ENCODE results near the gene KMT2E. TPM values are rescaled to one million over a fixed set of nuclear protein-coding genes. Genes with fewer than 3 reads are reported as not detected.

KMT2E gene
- total RNA-seq, 2 experiments from 2014 or later = 50.1 to 72.8 TPM

GRCh38 chr7:105088456-105088855 is 74.5 kb downstream of the KMT2E start:
- no peak overlapping the region for H3K4me3 ChIP-seq (ENCODE audit: low read depth, low read length, poor library complexity, severe bottlenecking)
- TF ChIP-seq EZH2phosphoT487 (IDR thresholded peaks at IDR 0.05; ENCODE audit: borderline replicate concordance, low read depth, low read length) = no peak
- TF ChIP-seq, protein P1, sequence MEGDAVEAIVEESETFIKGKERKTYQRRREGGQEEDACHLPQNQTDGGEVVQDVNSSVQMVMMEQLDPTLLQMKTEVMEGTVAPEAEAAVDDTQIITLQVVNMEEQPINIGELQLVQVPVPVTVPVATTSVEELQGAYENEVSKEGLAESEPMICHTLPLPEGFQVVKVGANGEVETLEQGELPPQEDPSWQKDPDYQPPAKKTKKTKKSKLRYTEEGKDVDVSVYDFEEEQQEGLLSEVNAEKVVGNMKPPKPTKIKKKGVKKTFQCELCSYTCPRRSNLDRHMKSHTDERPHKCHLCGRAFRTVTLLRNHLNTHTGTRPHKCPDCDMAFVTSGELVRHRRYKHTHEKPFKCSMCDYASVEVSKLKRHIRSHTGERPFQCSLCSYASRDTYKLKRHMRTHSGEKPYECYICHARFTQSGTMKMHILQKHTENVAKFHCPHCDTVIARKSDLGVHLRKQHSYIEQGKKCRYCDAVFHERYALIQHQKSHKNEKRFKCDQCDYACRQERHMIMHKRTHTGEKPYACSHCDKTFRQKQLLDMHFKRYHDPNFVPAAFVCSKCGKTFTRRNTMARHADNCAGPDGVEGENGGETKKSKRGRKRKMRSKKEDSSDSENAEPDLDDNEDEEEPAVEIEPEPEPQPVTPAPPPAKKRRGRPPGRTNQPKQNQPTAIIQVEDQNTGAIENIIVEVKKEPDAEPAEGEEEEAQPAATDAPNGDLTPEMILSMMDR (conservative IDR thresholded peaks at IDR 0.05; ENCODE audit: low read length) = no peak
- no peak overlapping the region for H2AFZ ChIP-seq (ENCODE audit: low read length)
- CTCF ChIA-PET (ENCODE audit: unreplicated experiment) = no interaction called here
- intact Hi-C loops (cut with micrococcal nuclease; ENCODE audit: unreplicated experiment) = no loop called here
- BruUV-seq (replicated peaks) = TSS peak; percentile 32
- 0 out of 2 replicates have a peak, but pooled peaks cover 4% of the 10 kb centered on the region for H4K20me1 ChIP-seq (ENCODE audit: insufficient read depth, low read length)
- H3K4me1 ChIP-seq (ENCODE audit: insufficient read depth, low read length, poor library complexity, severe bottlenecking) = no peaks in the 10 kb centered on the region
- no peaks in the 10 kb centered on the region for H3K9me3 ChIP-seq (ENCODE audit: low read length)
- H3K9me2 ChIP-seq (ENCODE audit: insufficient read depth, low read length) = no peaks in the 10 kb centered on the region
- no peak overlapping the region for H3K27ac ChIP-seq (ENCODE audit: low read depth, low read length, poor library complexity, severe bottlenecking)
- H3K36me3 ChIP-seq (ENCODE audit: insufficient read depth, low read length) = peaks cover 86% of the 10 kb centered on the region
- POLR2A ChIA-PET = no interaction called here
- no peaks in the 10 kb centered on the region for H3K79me2 ChIP-seq (ENCODE audit: insufficient read depth, low read depth, low read length)
- DNase-seq (ENCODE audit: low spot score) = no peak
- H3K4me2 ChIP-seq (ENCODE audit: low read length) = no peak overlapping the region

DNA sequence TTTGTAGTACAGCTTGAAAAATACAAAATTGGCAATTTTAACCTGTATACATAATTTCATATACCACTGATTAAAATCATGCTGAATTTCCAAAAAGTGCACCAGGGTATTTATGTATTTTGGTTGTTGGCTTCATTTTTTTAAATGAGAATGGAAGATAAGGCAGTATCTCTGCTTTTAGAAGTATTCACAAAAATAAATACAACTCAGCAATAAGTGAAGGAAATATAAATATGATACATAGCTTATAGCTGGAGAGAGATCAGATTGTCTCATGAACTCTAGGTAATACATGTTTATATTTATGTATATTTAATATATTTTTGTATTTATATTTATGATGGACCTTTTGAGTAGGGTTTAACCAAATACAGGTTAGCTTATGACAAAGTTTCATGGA is 81.0 kb downstream of the KMT2E start:
- no peaks in the 10 kb centered on the region for H3K9me2 ChIP-seq (ENCODE audit: insufficient read depth, low read length)
- no peak overlapping the region for H2AFZ ChIP-seq (ENCODE audit: low read length)
- peaks cover 86% of the 10 kb centered on the region for H3K36me3 ChIP-seq (ENCODE audit: insufficient read depth, low read length)
- ChIA-PET POLR2A (interaction anchor here (0.5 kb wide), 1 partner anchor 63 kb away, joined by 3 read pairs; no protein-coding TSS in a partner anchor), CTCF (ENCODE audit: unreplicated experiment) (no interaction called here)
- H3K27ac ChIP-seq (ENCODE audit: low read depth, low read length, poor library complexity, severe bottlenecking) = no peak overlapping the region
- TF ChIP-seq, protein P1 (conservative IDR thresholded peaks at IDR 0.05; ENCODE audit: low read length) = no peak
- TF ChIP-seq EZH2phosphoT487 (IDR thresholded peaks at IDR 0.05; ENCODE audit: borderline replicate concordance, low read depth, low read length) = no peak
- no peaks in the 10 kb centered on the region for H3K9me3 ChIP-seq (ENCODE audit: low read length)
- DNase-seq (ENCODE audit: low spot score) = no peak
- H3K4me1 ChIP-seq (ENCODE audit: insufficient read depth, low read length, poor library complexity, severe bottlenecking) = no peaks in the 10 kb centered on the region
- H3K4me3 ChIP-seq (ENCODE audit: low read depth, low read length, poor library complexity, severe bottlenecking) = no peak overlapping the region
- no peak overlapping the region for H3K4me2 ChIP-seq (ENCODE audit: low read length)
- H3K79me2 ChIP-seq (ENCODE audit: insufficient read depth, low read depth, low read length) = no peaks in the 10 kb centered on the region
- intact Hi-C loops (cut with micrococcal nuclease; ENCODE audit: unreplicated experiment) = no loop called here
- no TSS peak for BruUV-seq (replicated peaks)
- no peaks in the 10 kb centered on the region for H4K20me1 ChIP-seq (ENCODE audit: insufficient read depth, low read length)

DNA sequence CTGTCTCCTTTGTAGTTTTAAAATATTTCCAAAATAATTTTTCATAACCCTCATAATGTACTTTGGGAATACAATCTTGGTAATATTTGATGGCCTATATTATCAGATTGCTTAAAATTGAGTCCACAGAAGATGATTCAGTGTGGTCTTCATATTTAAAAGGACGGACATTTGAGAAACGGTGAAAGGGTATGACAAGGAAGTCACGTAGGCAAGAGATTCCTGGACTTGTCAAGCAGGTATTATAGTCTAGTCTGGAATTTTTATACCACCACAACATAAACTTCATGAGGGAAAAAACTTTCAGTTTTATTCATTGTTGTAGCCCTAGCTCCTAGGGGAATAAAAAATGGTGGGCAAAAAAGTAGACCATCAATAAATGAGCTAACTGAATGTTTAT is 82.3 kb downstream of the KMT2E start:
- Histone ChIP-seq H3K4me3 (ENCODE audit: low read depth, low read length, poor library complexity, severe bottlenecking) (no peak overlapping the region), H3K79me2 (ENCODE audit: insufficient read depth, low read depth, low read length) (no peaks in the 10 kb centered on the region), H3K9me3 (ENCODE audit: low read length) (no peaks in the 10 kb centered on the region), H3K36me3 (ENCODE audit: insufficient read depth, low read length) (peaks cover 85% of the 10 kb centered on the region), H3K9me2 (ENCODE audit: insufficient read depth, low read length) (no peaks in the 10 kb centered on the region), H3K27ac (ENCODE audit: low read depth, low read length, poor library complexity, severe bottlenecking) (no peak overlapping the region), H3K4me2 (ENCODE audit: low read length) (no peak overlapping the region), H3K4me1 (ENCODE audit: insufficient read depth, low read length, poor library complexity, severe bottlenecking) (no peaks in the 10 kb centered on the region), H2AFZ (ENCODE audit: low read length) (no peak overlapping the region), H4K20me1 (ENCODE audit: insufficient read depth, low read length) (no peaks in the 10 kb centered on the region)
- no peak for TF ChIP-seq EZH2phosphoT487 (IDR thresholded peaks at IDR 0.05; ENCODE audit: borderline replicate concordance, low read depth, low read length)
- TF ChIP-seq, protein P1 (conservative IDR thresholded peaks at IDR 0.05; ENCODE audit: low read length) = no peak
- no TSS peak for BruUV-seq (replicated peaks)
- ChIA-PET CTCF (ENCODE audit: unreplicated experiment) (no interaction called here), POLR2A (interaction anchor here (0.6 to 1.1 kb wide), 3 partner anchors 14 to 249 kb away, joined by 3 read pairs; no protein-coding TSS in a partner anchor)
- intact Hi-C loops (cut with micrococcal nuclease; ENCODE audit: unreplicated experiment) = no loop called here
- DNase-seq (ENCODE audit: low spot score) = no peak
